K562 (cell line): ENCODE data around the gene CRELD2. TPM values are rescaled to one million over a fixed set of nuclear protein-coding genes. Genes with fewer than 3 reads are reported as not detected.

Experiments used
- HMG20B ChIP-seq: fragments of 250-450 bp; sonication (Bioruptor Pico); IDR thresholded peaks from 2 replicates; pipeline ENCODE4 v1.5.0; 2021; ENCODE audit warnings: mild to moderate bottlenecking
- KHSRP ChIP-seq: fragments of 450-650 bp; IDR thresholded peaks from 2 replicates; pipeline ENCODE4 v1.6.1; 2017
- MAZ ChIP-seq, 2 experiments: fragments of 450-650 bp in 1 of 2; sonication (generic) in 1 of 2; formaldehyde crosslinking; IDR thresholded peaks in 1 of 2; conservative IDR thresholded peaks in 1 of 2; 2 replicates each; pipeline versions ENCODE4 v1.4.0 to v1.5.0; 2020; ENCODE audit warnings: mild to moderate bottlenecking in 1 of 2, missing genetic modification reagents in 1 of 2
- MYNN ChIP-seq, 2 experiments: sonication (generic); formaldehyde crosslinking in 1 of 2; IDR thresholded peaks; 2 replicates each; pipeline versions ENCODE4 v1.5.0 to v1.6.1; 2016 to 2020; ENCODE audit warnings: antibody characterized with exemption in 1 of 2, missing genetic modification reagents in 1 of 2
- RREB1 ChIP-seq: fragments of 250-450 bp; sonication (Bioruptor Pico); IDR thresholded peaks from 2 replicates; pipeline ENCODE4 v1.4.0; 2020
- RUNX1 ChIP-seq: sonication (generic); IDR thresholded peaks from 2 replicates; pipeline ENCODE4 v1.6.1; 2016; ENCODE audit warnings: antibody characterized with exemption, low read depth
- SFPQ ChIP-seq: fragments of 200-400 bp; formaldehyde crosslinking; IDR thresholded peaks from 2 replicates; pipeline ENCODE4 v1.6.1; 2017; ENCODE audit warnings: mild to moderate bottlenecking, low read depth, low read length, moderate library complexity
- ZBTB8A ChIP-seq: fragments of 450-650 bp; IDR thresholded peaks from 2 replicates; pipeline ENCODE4 v1.6.1; 2018; ENCODE audit warnings: mild to moderate bottlenecking, moderate library complexity; ENCODE audit not compliant: partially characterized antibody
- ZNF143 ChIP-seq: sonication (generic); formaldehyde crosslinking; IDR thresholded peaks from 2 replicates; pipeline ENCODE4 v1.9.0; 2022; ENCODE audit warnings: mild to moderate bottlenecking, missing genetic modification reagents
- ZNF165 ChIP-seq: fragments of 250-450 bp; sonication (Bioruptor Pico); IDR thresholded peaks from 2 replicates; pipeline ENCODE4 v1.4.0; 2020; ENCODE audit warnings: borderline replicate concordance
- ZNF280A ChIP-seq: fragments of 450-650 bp; IDR thresholded peaks from 2 replicates; pipeline ENCODE4 v1.6.1; 2018; ENCODE audit warnings: mild to moderate bottlenecking, low read depth; ENCODE audit not compliant: partially characterized antibody
- ZNF592 ChIP-seq: fragments of 450-650 bp; IDR thresholded peaks from 2 replicates; pipeline ENCODE4 v1.6.1; 2017; ENCODE audit warnings: antibody characterized with exemption, mild to moderate bottlenecking
- polyA plus RNA-seq, 8 experiments: library from polyadenylated mRNA; depleted of rRNA in 4 of 8; stranded (reverse) in 5 of 8; unstranded in 3 of 8; fragments of >200 nt; fragmentation: Nextera tagmentation in 2 of 8; fragmentation: Illumina TruSeq in 1 of 8; extraction: Ambion mirVana in 2 of 8; extraction: Trizol in 1 of 8; gene quantifications; 2 replicates each; pipeline versions ENCODE4 v1.2.1 to v1.2.3, GENCODE V29; 2011 to 2014; ENCODE audit warnings: inconsistent platforms in 1 of 8, missing spikeins in 1 of 8
- total RNA-seq, 7 experiments: library from RNA; depleted of rRNA in 6 of 7; stranded (reverse); fragments of >200 nt in 6 of 7; fragmentation: Illumina TruSeq in 2 of 7; extraction: Trizol in 2 of 7; gene quantifications; 2 replicates each; pipeline versions ENCODE4 v1.2.1 to v1.2.3, GENCODE V29; 2011 to 2021; ENCODE audit warnings: low replicate concordance in 1 of 7

The CRELD2 gene
- total and polyA plus RNA-seq, 9 of the 15 experiments (the other 6 are each of a cell fraction or from before 2014, with no cell fraction given) = 0.96 to 25.3 (median 8.8) TPM

- TF ChIP-seq ZNF280A (no peak), SFPQ (no peak), KHSRP (no peak), ZNF165 (CRISPR knock-in tag) (no peak), ZNF592 (no peak; the same call in none of the 2 replicates), MAZ (CRISPR knock-in tag; conservative IDR thresholded peaks at IDR 0.05 in 1 of 2, IDR thresholded peaks at IDR 0.05 in 1 of 2) (peak; percentile 42 to 73), ZNF143 (no peak), RUNX1 (no peak), ZBTB8A (no peak), RREB1 (no peak), MYNN (IDR thresholded peaks at IDR 0.05) (no peak), MYNN (CRISPR knock-in tag; IDR thresholded peaks at IDR 0.05) (no peak), HMG20B (no peak)
These were observed 41.9 kb downstream of the CRELD2 start, which contains the start of gene PIM3 (continued) for GRCh38 chr22:49960159-49961004.
